ENCODE measurements around the gene OPHN1. TPM values are rescaled to one million over a fixed set of nuclear protein-coding genes. Genes with fewer than 3 reads are reported as not detected.

Gene OPHN1
- total RNA-seq, 1 donor: 6.9 TPM

DNA sequence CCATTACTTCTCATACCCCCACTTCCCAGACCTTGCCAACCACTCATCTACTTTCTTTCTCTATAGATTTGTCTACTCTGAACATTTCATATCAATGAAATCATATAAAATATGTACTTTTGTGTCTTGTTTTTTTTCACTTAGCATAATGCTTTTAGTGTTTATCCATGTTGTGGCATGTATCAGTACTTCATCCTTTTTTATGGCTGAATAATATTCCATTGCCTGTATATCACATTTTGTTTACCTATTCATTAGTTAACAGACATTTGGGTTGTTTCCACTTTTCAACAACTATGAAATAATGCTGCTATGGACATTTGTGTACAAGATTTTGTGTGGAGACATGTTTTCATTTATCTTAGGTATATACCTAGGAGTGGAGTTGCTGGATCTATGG, 324.1 kb downstream of the OPHN1 start:
- Histone ChIP-seq H3K27me3 (ENCODE audit: insufficient read depth, low read length) (no peaks in the 10 kb centered on the region), H3K27ac (ENCODE audit: low read depth, low read length) (no peak overlapping the region), H3K4me2 (ENCODE audit: insufficient read depth, low read length) (no peak overlapping the region), H3K36me3 (ENCODE audit: insufficient read depth, low read length) (no peaks in the 10 kb centered on the region), H4K20me1 (ENCODE audit: insufficient read depth, low read length) (no peaks in the 10 kb centered on the region), H3K79me2 (ENCODE audit: insufficient read depth, low read length) (no peaks in the 10 kb centered on the region), H2AFZ (ENCODE audit: low read length) (no peak overlapping the region), H3K9me3 (ENCODE audit: low read depth, low read length) (no peaks in the 10 kb centered on the region), H3K4me1 (ENCODE audit: insufficient read depth, low read length) (no peaks in the 10 kb centered on the region), H3K4me3 (ENCODE audit: insufficient read depth, low read length) (no peak overlapping the region)
- TF ChIP-seq, protein P1, sequence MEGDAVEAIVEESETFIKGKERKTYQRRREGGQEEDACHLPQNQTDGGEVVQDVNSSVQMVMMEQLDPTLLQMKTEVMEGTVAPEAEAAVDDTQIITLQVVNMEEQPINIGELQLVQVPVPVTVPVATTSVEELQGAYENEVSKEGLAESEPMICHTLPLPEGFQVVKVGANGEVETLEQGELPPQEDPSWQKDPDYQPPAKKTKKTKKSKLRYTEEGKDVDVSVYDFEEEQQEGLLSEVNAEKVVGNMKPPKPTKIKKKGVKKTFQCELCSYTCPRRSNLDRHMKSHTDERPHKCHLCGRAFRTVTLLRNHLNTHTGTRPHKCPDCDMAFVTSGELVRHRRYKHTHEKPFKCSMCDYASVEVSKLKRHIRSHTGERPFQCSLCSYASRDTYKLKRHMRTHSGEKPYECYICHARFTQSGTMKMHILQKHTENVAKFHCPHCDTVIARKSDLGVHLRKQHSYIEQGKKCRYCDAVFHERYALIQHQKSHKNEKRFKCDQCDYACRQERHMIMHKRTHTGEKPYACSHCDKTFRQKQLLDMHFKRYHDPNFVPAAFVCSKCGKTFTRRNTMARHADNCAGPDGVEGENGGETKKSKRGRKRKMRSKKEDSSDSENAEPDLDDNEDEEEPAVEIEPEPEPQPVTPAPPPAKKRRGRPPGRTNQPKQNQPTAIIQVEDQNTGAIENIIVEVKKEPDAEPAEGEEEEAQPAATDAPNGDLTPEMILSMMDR (IDR thresholded peaks at IDR 0.05; ENCODE audit: extremely low read depth, low read depth, low read length): no peak
- no peak for DNase-seq (ENCODE audit: insufficient read length, low spot score, missing footprints)

DNA sequence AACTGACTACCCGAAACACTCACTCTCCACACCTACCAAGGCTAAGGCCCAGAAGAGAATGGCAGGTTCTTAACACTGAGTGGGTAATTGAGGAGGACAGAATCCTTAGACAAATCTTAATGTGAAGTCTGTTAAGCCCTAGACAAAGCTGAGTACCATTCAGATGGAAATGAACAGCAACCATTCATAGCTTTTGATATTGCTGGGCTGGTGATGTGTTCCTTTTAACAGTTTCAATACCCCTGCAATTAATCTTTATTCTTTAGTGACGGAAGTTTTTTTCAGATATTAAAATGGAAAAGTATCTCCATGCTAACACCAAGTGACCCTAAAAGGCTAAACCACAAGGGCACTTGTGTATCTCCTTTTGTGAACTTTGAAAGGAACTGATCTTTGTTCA, 334.9 kb downstream of the OPHN1 start:
- Histone ChIP-seq H3K36me3 (ENCODE audit: insufficient read depth, low read length) (no peaks in the 10 kb centered on the region), H4K20me1 (ENCODE audit: insufficient read depth, low read length) (no peaks in the 10 kb centered on the region), H3K27me3 (ENCODE audit: insufficient read depth, low read length) (no peaks in the 10 kb centered on the region), H3K4me1 (ENCODE audit: insufficient read depth, low read length) (no peaks in the 10 kb centered on the region), H3K4me3 (ENCODE audit: insufficient read depth, low read length) (no peak overlapping the region), H2AFZ (ENCODE audit: low read length) (no peak overlapping the region), H3K4me2 (ENCODE audit: insufficient read depth, low read length) (no peak overlapping the region), H3K79me2 (ENCODE audit: insufficient read depth, low read length) (no peaks in the 10 kb centered on the region), H3K9me3 (ENCODE audit: low read depth, low read length) (no peaks in the 10 kb centered on the region), H3K27ac (ENCODE audit: low read depth, low read length) (no peak overlapping the region)
- TF ChIP-seq, protein P1 (IDR thresholded peaks at IDR 0.05; ENCODE audit: extremely low read depth, low read depth, low read length): no peak
- DNase-seq (ENCODE audit: insufficient read length, low spot score, missing footprints): no peak

- H3K4me3 ChIP-seq (ENCODE audit: insufficient read depth, low read length): no peak overlapping the region
- H3K27ac ChIP-seq (ENCODE audit: low read depth, low read length): no peak overlapping the region
- no peaks in the 10 kb centered on the region for H3K4me1 ChIP-seq (ENCODE audit: insufficient read depth, low read length)
- H2AFZ ChIP-seq (ENCODE audit: low read length): no peak overlapping the region
- no peaks in the 10 kb centered on the region for H3K79me2 ChIP-seq (ENCODE audit: insufficient read depth, low read length)
- no peak overlapping the region for H3K4me2 ChIP-seq (ENCODE audit: insufficient read depth, low read length)
- TF ChIP-seq, protein P1 (IDR thresholded peaks at IDR 0.05; ENCODE audit: extremely low read depth, low read depth, low read length): no peak
- no peak for DNase-seq (ENCODE audit: insufficient read length, low spot score, missing footprints)
- H3K27me3 ChIP-seq (ENCODE audit: insufficient read depth, low read length): no peaks in the 10 kb centered on the region
- H4K20me1 ChIP-seq (ENCODE audit: insufficient read depth, low read length): no peaks in the 10 kb centered on the region
- H3K36me3 ChIP-seq (ENCODE audit: insufficient read depth, low read length): no peaks in the 10 kb centered on the region
- H3K9me3 ChIP-seq (ENCODE audit: low read depth, low read length): no peaks in the 10 kb centered on the region
Measured at GRCh38 chrX:68090266-68090665, 343.0 kb downstream of the OPHN1 start.

DNA sequence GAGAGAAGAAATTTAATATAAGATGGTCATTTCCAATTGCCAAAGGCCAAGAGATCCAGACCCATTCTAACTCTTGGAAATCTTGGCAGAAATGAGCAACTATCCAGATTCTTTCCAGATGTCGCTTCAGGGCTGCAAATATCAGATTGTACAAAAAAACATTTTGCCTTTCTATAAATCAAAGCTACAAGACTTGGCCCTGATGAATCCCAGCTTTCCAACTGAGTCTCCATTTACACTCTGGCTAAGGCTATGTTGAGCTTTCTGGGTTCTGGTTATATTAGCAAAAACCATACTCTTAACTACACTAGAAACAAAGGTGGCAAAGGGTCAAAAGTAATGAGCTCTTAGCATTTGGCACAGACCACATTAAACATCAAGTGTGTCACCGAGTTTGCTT, 345.8 kb downstream of the OPHN1 start:
- no peaks in the 10 kb centered on the region for H3K27me3 ChIP-seq (ENCODE audit: insufficient read depth, low read length)
- H3K4me1 ChIP-seq (ENCODE audit: insufficient read depth, low read length): no peaks in the 10 kb centered on the region
- TF ChIP-seq, protein P1 (IDR thresholded peaks at IDR 0.05; ENCODE audit: extremely low read depth, low read depth, low read length): no peak
- H3K27ac ChIP-seq (ENCODE audit: low read depth, low read length): no peak overlapping the region
- no peak overlapping the region for H3K4me2 ChIP-seq (ENCODE audit: insufficient read depth, low read length)
- no peaks in the 10 kb centered on the region for H3K36me3 ChIP-seq (ENCODE audit: insufficient read depth, low read length)
- no peaks in the 10 kb centered on the region for H4K20me1 ChIP-seq (ENCODE audit: insufficient read depth, low read length)
- H3K79me2 ChIP-seq (ENCODE audit: insufficient read depth, low read length): no peaks in the 10 kb centered on the region
- H3K4me3 ChIP-seq (ENCODE audit: insufficient read depth, low read length): no peak overlapping the region
- no peak overlapping the region for H2AFZ ChIP-seq (ENCODE audit: low read length)
- no peak for DNase-seq (ENCODE audit: insufficient read length, low spot score, missing footprints)
- no peaks in the 10 kb centered on the region for H3K9me3 ChIP-seq (ENCODE audit: low read depth, low read length)
